IPS-18c (cell line): ENCODE results near the gene ARHGAP25.

Experiments used
- H3K4me3 ChIP-seq: 2 replicates; pipeline ENCODE4 v1.7.0; 2013; ENCODE audit warnings: low read depth, mild to moderate bottlenecking, low read length, moderate library complexity; ENCODE audit not compliant: insufficient read depth
- H3K9me3 ChIP-seq: one replicate; pipeline ENCODE4 v1.6.1; 2013; ENCODE audit warnings: mild to moderate bottlenecking, low read length, moderate library complexity; ENCODE audit not compliant: control insufficient read depth, insufficient read depth

ARHGAP25 gene

DNA sequence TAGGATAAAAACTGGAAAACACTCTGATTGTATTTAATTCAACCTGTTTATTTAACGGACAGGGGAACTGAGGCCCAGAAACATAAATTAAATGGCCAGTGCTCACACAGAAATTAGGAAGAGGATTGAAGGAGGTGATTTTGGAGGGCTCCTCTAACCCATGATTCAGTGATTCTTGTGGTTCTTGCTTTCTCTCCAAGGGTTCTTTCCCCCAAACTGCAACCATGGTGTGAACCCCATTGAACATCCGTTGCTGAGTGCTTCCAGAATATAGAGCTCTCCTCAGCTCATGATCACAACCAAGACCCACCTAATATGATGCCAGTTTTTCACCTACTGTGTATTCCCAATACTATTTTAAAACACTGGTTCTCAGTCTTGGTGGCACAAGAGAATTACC lies 95.1 kb downstream of the ARHGAP25 start:
- H3K4me3 ChIP-seq = no peak overlapping the region
- H3K9me3 ChIP-seq = no peaks in the 10 kb centered on the region

- Histone ChIP-seq H3K9me3 (no peaks in the 10 kb centered on the region), H3K4me3 (no peak overlapping the region)
Measured at GRCh38 chr2:68831686-68832232, 97.1 kb downstream of the ARHGAP25 start.

DNA sequence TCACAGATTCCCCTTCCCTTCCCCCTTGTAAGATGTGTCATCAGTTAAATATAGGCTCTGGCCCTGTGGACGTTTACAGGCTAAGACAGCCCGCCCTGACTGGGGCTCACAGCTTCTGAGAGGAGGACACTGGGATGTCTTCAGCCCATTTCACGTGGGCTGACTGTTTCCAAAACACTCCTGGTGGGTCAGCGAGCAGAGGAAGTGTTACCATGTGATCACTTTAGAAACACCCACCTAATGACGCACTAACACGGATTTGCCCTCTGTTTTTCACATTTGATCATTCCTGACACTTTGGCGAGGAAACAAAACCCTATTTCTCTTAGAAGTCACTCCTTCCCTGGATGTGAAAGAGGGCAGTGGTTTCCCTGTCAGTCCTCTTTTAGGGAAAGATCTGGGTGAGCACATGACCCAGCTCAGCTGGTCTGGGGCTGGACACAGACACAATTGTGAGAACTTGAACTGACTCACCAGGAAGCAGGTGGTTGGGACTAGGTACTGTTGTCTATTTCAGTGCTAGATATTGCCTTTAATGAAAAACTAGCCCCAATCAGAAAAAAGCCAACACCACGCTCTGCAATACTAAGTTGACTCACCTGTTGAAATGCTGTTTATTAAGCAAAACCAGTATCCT lies 97.7 kb downstream of the ARHGAP25 start:
- no peaks in the 10 kb centered on the region for H3K9me3 ChIP-seq
- H3K4me3 ChIP-seq = no peak overlapping the region

- Histone ChIP-seq H3K9me3 (no peaks in the 10 kb centered on the region), H3K4me3 (no peak overlapping the region)
Measured at GRCh38 chr2:68833162-68833561, 98.6 kb downstream of the ARHGAP25 start.

DNA sequence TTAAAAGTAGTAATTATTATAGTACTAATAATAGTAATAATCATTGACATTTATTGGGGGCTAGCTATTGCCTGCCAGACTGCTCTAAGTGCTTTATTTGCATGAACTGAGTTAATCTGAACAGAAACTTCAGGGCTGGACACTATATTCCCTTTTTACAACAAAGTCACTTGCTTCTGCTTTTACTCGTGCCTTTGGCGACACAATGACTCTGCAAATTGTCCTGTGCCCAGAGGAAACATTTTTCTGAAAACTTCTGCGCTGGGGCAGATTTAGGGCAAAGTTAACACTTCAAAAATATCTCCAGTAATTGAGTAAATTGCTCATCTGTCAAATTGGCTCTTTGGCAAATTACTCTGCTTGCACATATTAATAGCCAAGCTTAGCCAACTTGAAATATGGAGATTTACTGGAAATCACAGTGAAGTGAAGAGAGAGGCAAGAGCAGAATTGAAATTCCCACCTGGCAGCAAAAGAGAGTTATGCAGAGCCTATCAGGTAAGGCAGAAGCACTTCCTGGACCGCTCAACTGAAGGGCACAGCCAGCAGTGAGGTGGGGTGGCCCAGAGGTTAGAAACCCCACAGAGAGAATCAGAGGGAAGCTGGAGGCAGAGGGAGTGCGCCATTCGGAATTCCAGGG lies 100.2 kb downstream of the ARHGAP25 start:
- Histone ChIP-seq H3K4me3 (no peak overlapping the region), H3K9me3 (peaks cover 8% of the 10 kb centered on the region)

DNA sequence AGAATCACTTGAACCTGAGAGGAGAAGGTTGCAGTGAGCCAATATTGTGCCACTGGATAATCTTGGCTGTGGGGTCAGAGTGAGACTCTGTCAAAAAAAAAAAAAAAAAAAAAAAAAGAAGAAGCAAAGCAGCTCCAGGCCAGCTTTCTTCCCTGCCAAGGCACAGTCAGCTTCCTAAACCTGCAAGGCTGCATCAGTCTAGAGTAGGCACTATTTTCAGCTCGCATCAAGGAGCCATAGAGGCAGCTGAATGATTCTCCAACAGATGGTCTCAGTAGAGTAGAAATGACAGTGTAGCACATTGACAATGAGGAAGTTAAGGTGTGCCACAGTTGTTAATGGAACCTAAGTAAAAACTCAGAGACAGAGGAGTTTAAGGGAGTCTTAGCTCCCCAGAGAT lies 101.0 kb downstream of the ARHGAP25 start:
- H3K4me3 ChIP-seq = no peak overlapping the region
- peaks cover 11% of the 10 kb centered on the region for H3K9me3 ChIP-seq

DNA sequence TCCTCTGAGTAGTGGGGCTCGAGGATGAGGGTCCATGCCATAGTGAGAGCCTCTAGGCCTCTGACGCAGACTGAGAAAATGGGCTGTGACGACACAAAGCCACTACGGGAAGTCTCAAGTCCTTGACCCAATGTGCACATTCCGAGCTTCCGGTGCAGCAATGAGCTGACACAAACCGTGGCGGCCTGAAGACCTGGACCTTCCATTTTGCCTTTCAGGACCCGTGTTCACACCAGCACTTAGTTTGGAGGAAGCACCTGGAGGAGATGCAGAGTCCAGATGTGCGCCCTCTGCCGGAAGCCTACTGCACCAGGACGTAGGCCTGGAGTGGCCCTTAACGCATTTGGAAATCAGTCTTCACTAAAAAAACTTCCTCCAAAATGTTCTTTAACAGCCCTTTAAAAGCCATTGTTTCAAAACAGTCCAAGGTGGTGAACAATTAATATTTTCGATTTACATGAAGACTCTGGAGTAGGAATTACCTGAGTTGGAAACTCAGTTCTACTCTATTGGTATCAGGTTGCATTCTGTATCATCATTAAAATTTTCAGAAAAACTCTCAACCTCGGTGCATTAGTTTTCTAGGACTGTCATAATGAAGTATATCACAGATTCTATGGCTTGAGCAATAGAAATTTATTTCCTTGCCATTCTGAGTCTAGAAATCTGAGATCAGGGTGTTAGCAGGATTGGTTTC lies 102.7 kb downstream of the ARHGAP25 start:
- Histone ChIP-seq H3K9me3 (peaks cover 11% of the 10 kb centered on the region), H3K4me3 (no peak overlapping the region)

- Histone ChIP-seq H3K4me3 (no peak overlapping the region), H3K9me3 (peaks cover 11% of the 10 kb centered on the region)
Measured at GRCh38 chr2:68837861-68838341, 103.3 kb downstream of the ARHGAP25 start.

GRCh38 chr2:68838641-68839040 lies 104.0 kb downstream of the ARHGAP25 start:
- H3K9me3 ChIP-seq = peaks cover 11% of the 10 kb centered on the region
- no peak overlapping the region for H3K4me3 ChIP-seq

- H3K4me3 ChIP-seq = no peak overlapping the region
Measured at GRCh38 chr2:68839260-68839833, 104.7 kb downstream of the ARHGAP25 start.

DNA sequence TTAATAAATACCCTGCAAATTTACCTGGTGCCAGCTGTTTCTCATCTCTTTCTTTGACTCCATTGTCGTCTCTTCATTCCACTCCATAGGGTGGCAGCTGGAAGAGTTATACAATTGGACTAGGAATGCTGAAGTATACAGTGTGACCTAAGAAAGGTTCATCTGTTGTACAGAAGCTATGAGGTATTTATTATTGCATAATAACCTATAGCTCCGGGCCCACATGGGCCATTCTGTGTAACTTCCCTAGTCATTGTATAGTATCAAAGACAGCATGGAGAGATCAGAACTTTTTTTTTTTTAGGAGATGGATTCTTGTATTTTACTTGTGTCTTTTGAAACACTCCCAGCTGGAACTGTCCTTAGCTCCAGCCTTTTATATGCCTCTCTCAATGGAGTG lies 110.4 kb downstream of the ARHGAP25 start:
- Histone ChIP-seq H3K4me3 (no peak overlapping the region), H3K9me3 (peaks cover under 1% of the 10 kb centered on the region)

More at GRCh38 chr2:68839260-68839833, 104.7 kb downstream of the ARHGAP25 start:
- peaks cover 11% of the 10 kb centered on the region for H3K9me3 ChIP-seq

DNA sequence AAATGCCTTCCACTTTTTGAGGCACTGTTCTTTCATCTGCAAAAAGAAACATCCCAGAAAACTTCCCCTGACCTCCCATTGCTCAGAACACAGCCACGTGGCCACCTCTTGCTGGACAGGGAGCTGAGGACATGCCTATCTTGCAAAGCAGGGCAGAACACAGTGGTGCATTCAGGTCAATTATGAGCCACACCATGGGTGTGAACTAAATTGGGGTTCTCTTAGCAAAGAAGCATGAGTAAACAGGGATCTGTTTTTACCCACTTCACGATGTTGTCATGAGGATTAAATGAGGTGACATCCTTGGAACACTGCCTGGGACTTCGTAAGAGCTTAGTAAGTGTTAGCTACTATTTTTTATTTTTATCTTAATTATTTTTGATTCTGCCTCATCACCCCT lies 111.5 kb downstream of the ARHGAP25 start:
- no peak overlapping the region for H3K4me3 ChIP-seq
- H3K9me3 ChIP-seq = no peaks in the 10 kb centered on the region

DNA sequence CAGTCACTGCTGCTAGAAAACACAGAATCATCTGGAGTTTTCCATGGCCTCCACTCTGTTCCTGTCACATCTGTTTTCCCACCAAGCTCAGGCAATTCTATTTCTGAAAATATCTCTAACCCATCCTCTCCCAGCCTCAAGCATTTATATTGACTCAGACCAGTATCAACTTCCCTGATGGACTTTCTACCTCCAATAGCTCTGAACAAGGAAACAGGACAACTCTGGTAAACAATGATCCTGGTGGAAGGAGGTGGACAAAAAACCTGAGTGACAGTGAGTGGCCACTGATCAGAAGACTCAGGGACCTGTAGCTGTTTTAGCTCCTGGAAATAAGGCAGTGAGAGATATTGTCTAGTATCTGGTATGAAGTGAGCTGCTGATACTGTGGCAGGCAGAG lies 113.1 kb downstream of the ARHGAP25 start:
- Histone ChIP-seq H3K4me3 (no peak overlapping the region), H3K9me3 (no peaks in the 10 kb centered on the region)

DNA sequence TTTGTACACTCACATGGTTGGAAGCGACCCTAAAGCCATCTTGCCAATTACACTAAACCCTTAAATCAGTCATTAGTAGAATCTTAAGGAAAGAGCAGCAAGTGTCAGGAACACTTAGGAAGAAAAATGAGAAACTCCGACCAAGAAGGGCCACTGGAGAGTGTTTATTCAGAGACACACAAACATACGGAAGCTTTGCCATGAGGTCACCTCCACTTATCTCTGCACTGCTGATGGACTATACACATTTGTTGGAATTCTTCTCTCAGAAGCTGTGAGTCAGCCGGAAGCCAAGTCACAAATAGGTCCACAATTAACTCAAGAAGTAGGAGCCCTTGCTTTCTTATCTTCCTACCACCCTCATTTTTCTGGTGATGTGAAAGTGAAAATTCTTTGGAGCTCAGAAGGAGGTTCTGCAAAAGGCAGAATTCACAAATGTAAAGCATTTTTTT lies 115.0 kb downstream of the ARHGAP25 start:
- Histone ChIP-seq H3K9me3 (no peaks in the 10 kb centered on the region), H3K4me3 (no peak overlapping the region)

DNA sequence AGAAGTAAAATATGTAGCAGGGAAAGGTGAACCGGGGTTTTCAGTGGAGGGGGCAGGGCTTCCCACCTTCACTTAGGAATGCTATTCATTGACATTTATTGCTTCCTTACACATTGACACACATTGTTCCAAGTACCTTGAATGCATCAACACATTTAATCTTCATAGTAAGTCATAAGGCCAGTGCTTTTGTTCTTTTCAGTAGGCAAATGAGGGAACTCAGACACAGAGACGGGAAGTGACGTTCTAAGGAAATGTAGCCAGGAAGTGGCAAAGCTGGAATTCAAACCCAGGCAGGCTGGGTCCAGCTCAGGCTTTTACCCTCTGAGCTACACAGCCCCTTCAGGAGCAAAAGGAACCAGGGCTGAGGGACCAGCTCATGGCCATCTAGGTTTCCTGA lies 115.9 kb downstream of the ARHGAP25 start:
- no peaks in the 10 kb centered on the region for H3K9me3 ChIP-seq
- no peak overlapping the region for H3K4me3 ChIP-seq

DNA sequence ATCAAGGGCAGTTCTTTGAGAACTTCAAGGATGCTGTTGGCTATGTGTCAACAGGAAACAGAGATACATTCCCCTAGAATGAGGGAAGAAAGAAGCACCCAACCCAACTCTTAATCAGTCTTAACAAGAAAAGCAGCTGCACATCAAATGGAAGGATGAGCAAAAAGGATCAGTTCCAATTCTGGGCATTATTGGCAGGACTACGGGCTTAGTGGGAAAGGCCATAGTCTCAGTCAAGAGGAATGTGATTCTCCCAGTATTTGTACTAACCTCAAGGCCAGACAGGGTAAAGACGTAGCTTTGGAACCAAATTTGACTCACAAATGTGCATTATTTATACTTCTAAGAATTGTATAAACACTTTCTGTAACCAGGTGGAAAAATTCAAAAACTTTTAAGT lies 118.4 kb downstream of the ARHGAP25 start:
- Histone ChIP-seq H3K4me3 (no peak overlapping the region), H3K9me3 (no peaks in the 10 kb centered on the region)

DNA sequence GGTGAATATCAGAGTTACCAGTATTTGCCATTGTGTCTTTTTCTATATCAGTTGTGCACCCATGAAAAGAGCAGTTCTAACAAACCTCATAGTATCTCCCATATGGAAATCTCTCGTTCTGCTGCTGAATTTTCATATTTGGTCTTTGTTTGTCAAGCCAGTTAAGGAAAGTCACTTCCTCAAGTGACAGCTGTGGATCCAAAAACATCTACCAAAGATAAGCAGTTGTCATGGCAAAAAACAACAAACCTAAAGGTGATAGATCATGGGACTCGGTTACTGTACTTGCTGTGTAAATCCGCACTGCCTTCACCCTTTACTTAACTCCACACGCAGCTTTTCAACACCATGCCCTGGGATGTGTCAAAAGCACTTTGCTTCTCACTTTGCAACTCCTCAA lies 119.3 kb downstream of the ARHGAP25 start:
- no peaks in the 10 kb centered on the region for H3K9me3 ChIP-seq
- no peak overlapping the region for H3K4me3 ChIP-seq
